ENCODE measurements around the gene PLXNB2.

The PLXNB2 gene

DNA sequence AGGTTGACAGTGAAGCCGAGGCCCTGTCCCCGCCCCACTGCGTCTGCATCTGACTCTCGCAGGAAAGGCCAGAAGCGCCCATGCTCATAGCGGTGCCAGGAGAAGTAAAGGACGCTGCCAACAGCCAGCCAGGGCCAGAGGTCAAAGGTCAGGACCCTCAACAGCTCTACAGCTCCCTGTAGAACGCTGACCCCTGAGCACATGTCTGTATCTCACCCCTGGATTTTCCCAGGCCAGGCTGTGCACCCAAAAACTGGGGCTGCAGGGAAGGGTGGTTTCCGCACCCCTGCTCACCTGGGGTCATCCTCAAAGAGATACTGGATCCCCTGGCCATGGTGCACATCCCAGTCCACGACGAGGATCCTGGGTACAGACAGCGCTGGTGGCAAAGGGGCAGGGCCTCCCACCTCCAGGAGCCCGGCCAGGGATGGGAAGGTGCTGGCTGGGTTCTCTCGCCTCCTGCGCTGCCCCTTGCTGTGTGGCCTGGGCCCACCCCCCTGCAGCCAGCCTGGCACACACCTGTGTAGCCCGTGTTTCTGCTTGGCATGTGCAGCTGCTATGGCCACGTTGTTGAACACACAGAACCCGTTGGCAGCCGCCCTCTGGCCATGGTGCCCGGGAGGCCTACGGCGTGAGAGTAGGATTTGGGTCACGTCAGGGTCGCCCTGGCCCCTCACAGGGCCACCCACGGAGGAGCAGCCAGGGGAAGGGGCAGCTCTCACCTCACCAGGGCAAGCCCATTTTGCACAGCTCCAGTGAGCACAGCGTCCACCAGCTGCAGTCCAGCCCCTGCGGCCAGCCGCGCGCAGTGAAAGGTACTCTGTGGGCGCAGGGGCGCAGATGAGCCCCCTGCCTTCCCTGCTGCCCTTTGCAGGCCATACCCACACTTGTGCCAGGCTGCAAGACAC, 57.9 kb downstream of the PLXNB2 start:
- DNase-seq = no peak

DNA sequence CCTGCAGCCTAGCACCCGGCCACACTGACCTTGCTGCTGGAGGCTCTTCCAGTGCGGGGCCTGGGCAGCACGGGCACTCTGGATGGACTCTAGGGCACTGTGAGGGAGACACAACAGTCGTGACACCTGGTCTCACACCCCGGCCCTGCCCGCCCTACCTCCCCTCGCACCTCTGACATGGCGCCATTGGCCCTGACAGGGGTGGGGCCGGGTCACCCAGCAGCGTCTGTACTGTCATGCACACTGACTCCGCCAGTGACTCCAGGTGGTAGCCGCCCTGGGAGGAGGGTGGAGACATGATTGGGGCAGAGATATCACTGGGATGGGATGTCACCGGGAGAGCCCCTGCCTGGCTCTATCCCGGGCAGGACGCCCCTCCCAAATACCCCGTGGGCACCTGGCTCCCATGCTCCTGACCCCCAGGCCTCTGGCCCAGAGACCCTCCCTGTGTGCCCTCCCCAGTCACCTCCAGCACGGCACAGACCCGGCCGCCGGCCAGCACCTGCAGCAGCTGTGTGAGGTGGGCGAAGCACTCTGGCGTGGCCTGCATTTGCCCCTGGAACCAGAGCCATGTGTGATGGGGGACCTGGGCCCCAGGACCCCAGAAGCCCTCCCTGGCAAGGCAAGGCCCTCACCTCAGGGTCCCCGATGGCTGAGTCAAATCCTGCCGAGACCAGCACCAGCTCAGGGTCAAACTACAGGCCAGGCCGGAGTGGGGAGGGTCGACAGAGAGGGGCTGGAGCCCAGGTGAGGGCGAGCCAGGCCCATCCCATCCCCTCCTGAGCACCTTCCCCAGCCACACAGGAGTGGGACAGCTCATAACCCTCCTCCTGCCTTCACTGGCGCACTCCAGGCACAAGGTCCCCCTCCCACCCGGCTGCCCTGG, 59.0 kb downstream of the PLXNB2 start:
- DNase-seq = no peak

DNA sequence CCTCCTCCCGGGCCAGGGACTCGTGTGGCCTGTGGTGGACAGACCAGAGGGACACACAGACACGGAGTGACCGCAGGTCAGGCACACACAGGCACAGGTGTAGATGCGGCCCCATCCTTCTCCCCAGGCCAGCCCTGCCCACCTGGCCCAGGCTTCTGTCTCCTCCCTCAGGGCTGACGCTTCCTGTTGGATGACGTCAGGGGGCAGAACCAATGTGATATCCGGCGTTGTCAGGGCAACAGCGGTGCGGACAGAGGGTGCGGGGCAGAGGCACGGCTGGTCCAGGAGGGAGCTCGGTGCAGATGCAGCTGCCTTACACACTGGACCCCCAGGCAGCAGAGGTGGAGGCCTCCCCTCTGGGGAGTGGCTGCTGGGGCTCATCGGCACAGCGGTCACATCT, 59.7 kb downstream of the PLXNB2 start:
- no peak for DNase-seq

DNA sequence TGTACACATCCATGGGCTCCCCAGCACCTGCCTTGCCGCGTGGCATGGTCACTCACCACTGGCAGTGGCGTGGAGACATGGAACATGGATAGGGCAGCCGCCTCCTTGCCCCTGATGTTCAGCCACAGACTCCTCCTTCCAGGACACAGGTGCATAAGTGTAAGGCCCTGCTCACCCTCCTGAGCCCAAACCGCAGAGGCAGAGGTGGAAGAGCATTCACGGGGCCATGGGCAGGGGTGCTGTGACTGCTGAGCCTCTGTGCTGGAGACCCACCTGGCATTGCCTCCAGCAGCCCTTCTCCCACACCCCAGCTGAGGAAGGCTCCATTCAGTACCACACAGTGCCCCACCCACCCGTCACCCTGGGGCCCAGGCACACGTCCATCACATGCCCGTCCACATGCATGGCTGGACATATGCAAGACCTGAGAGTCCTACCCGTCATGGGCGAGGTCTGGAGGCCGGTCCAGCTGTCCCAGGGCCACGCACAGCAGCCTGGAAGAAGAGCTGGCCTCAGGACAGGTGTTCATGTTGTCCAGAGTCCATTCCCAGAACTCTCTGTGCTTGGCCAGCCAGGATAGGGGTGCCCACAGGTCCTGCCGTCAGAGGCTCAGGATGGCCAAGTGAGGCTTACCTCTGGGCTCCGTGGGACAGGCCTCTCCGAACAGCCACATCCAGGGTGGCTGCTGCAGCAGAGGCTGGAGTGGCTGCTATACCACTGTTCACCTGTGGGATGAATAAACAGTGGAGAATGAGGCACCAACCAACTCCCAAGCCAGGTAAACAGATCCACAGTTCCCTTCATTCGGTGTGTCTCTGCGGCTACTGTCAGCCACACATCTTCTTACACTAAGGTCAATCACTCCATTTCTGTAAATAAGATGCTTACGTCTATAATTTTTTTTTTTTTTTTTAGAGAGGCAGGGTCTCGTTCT, 60.9 kb downstream of the PLXNB2 start:
- DNase-seq = no peak

DNA sequence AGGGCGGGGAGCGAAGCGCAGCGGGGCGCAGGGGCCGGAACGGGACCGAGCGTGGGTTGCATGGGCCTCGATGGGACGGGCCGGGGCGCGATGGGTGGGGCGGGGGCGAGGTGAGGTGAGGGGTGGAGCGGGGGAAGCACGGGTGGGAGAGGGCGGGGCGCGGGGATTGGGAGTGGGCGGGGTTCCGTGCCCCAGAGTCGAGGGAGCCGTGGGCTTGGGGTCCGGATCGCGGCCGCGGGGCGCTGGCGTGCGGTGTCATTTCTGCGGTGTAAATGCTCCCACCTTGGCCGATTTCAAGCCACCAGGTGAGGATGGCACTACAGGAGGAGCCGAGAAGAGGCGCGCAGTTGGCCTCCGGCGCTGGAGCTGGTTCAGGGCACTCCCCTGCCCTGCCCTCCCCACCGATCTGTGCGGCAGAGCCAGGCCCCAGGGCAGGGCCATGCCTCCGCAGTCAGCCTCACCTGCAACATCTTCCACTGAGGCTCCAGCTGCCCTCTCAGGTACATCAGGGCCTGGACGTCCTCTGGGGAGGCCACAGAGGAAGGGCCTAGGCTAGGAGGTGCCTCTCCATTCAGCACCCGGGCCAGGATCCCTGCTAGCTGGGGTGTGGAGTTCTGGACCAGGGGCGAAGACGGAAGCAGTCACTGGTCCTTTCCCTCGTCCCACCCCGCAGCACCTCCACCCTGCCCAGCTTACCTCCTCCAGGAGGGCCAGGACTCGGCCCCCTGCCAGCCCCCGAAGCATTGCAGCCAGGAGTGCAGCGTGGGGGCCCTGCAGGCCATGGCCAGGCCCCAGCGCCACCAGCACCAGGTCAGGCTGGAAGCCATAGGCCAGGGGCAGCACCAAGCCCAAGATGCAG, 62.0 kb downstream of the PLXNB2 start:
- no peak for DNase-seq

DNA sequence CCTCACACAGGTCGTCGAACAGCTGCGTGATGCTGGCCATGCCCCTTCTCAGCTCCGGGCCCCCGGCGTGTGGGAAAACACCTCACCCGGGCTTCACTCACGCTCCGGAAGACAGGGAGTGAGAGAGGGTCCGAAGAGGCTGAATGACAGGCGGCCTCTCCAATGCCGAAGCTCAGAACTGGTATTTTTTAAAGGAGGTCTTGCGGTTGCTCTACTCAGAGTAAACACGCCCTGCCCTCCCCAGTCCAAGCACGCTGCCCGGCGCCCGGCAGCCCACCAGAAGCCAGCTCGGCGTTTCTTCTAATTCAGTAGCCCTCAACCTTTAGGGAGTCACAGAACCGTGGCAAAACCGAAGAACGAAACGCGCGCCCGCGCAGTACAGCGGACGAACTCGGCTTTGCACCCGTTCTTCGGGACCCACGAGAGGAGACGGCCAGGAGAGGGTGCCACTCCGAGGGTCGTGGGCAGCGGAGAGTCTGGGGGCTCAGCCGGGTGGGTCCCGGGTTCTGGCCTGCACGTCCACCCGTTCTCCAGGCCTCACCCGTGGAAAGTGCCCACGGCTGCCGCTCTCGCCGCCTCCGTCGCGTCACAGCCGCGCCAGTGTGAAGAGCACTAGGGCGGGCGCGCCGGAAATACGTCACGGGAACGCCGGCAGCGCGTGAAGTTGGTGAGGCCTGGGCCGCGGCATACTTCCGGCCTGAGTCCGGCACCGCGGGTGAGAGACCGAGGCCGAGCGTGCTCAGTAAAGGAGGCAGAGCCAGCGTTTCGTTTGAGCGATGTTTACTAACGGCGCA, 62.8 kb downstream of the PLXNB2 start, which contains the start of gene TUBGCP6:
TUBGCP6 (minus strand) TSS at position 604 of the 794 bp plus-strand sequence; CDS start at position 40, 564 bp downstream.
- peak; percentile 54 for DNase-seq

DNA sequence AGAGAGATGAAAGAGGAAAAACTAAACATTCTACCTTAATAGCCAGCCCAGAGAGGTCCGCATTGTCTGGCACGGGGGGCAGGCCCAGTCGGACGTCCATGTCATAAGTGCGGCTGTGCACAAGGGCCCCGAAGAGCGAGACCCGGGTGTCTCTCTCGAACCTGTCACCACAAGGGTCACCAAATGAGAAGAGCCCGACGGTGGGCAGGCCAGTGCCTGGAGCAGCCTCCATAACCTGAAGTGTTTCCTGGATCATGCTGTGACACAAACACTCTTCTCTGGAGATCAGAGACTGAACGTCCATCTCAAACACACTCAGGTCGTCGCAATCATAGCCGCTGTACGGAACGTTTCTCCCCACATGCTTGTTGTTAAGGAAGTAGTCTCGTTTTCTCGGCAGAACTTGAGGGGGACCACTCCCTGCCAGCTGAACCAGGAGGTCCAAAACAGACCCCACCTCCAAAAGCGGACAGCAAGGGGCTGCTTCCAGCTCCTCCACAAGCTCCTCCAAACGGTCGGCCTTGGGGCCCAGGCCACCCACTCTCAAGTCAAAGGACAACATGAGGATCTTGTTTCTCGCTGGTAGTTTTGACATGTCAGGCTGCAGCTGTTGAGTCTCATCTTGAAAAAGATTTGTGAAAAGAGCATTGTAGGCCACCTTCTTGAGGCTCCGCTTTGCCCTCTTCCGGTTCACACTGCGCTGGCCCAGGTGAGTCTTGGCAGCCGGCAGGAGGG, 63.6 kb downstream of the PLXNB2 start:
- no peak for DNase-seq

DNA sequence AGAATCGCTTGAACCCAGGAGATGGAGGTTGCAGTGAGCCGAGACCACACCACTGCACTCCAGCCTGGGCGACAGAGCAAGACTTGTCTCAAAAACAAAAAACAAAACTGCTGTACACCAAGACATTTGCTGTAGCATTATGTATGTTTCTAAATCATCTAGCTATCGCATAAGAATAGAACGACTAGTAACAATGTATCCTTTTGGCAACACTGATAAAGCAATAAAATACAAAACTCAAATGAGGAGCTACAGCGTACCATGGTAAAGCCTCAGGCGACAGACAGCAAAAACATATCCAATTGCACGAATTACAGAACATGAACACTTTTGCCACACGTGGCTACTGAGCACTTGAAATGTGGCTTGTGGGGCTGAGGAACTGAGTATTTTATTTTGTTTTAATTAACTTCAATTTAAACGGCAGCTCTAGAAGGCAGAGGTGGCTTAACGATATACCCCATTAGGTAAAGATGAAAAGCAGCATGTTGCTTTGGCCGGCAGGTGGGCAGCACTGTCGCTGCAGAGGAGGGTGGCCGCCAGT, 65.0 kb downstream of the PLXNB2 start:
- no peak for DNase-seq

DNA sequence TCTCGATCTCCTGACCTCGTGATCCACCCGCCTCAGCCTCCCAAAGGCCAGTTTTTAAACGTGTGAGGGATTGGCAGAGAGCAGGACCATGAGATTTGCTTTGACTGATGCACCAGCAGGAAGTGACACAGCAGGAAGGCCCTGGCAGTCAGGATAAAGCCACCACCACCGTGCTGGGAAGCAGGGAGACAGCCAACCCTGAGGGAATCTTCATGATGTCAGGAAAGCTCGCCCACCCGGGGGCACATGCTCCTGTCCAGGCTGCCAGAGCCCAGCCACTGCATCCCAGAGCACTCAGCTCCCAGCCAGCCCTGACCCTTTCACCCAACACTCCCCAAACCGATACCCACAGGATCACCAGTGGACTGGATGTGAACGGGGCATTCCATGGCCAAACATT, 68.7 kb downstream of the PLXNB2 start:
- DNase-seq = no peak

DNA sequence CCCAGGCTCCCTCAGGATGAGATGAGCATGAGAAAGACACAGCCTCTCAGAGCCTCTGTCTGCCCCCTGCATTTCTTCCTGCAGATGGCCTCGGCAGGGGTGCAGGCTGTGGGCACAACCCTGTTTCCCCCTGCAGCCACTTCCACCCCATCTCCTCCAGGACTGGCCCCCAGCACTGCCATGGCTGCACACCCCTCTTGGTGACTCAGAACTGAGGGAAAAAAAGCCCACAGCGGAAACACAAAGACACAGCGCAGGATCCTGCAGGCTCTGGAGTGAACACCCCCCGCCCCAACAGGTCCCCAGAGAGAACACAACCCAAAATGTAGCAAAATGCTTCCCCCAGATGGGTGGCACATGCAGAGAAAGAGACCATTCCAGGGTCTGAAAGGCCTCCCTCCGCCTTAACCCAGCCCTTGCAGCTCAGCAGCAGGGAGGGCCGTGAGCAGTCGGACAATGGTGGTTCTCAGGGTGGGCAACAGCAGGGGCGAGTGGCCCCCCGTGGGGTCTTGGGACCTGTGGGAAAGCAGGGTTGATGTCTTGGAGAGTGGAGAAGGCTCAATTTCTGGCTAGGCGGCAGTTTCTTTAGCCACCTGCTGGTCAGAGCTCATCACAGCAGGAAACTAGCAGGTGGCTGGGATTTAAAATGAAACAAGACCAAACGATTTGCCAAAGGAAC, 70.6 kb downstream of the PLXNB2 start:
- DNase-seq = peak; percentile 3

DNA sequence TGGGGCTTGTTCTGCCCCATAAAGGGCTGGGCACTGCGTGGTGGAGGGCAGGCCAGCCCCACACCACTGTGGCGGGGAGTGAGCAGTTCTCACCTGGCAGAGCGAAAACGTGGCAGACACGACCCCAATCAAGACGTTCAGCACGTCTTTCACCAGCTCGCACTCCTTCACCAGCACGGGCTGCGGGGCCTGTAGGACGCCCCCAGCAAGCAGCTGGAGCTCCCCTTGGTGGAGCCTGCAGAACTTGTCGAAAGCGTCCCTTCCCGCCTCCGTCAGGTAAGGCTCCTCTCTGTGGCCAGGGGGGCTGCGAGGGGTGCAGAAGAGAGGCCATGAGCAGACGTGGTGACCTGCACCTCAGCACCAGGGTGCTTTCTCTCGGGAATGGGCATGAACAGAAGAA, 74.2 kb downstream of the PLXNB2 start:
- no peak for DNase-seq

DNA sequence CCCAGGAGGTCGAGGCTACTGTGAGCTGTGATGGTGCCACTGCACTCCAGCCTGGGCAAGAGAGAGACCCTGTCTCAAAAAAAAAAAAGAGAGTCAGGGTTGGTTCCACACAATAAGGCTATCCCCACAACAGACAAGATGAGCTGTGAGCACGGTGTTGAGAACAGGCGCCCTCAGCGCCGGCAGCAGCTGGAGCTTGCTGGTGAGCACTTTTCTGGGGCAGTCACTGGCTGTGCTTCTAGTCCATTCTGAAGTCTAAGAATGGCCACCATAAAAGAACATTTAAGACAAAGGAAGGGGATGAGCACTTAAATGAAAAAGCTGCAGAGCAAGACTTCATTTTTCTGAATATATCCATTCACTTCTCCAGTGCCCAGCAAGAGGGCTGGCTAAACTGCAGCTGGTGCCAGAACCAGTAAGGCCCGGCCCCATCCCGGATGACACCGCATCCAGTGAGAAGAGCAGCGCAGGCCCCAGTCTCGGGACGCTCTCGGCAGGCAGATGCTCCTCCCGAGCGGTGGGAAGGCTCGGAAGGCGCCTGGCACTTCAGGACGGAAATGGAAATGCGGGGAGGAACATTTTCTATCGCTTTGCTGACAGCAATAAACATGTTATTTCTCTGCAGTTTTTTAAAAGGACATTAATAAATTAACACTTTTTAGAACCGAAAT, 74.8 kb downstream of the PLXNB2 start:
- no peak for DNase-seq

DNA sequence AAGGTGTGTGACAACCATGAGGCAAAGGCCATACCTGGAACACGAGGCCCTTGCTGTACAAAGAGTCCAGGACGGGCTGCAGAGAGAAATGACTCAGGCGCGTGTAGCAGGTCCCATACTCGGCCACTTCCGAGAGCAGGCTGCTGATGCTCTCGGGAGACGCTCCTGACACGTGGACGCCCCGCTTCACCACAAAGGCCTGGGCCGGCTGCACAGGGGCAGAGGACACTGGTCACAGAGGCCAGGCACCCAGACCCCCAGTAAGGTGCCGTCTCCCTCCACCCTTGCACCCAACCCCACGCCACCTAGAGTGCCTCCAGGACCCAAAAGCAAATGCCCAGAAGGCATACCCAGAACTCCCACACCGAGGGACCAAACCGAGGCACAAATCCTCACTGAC, 78.1 kb downstream of the PLXNB2 start:
- DNase-seq = no peak

DNA sequence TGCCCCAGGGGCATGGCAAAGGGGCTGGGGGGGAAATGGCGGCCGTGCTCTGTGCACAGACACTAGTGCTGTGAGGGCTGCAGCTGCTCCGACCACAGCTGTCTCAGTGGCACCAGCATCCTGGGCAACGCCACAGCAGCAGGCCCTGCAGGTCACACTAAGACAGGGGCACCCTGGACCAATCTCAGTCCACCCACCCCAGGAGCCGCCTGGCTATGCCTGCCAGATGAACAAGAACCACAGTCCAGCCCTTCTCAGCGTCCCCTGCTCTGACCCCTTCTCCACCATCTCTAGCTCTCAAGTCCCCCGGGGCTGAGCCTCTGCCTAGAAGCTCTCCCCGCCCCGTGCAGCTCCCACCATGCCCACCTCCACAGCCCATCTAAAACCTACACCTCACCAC, 79.1 kb downstream of the PLXNB2 start:
- DNase-seq = no peak

DNA sequence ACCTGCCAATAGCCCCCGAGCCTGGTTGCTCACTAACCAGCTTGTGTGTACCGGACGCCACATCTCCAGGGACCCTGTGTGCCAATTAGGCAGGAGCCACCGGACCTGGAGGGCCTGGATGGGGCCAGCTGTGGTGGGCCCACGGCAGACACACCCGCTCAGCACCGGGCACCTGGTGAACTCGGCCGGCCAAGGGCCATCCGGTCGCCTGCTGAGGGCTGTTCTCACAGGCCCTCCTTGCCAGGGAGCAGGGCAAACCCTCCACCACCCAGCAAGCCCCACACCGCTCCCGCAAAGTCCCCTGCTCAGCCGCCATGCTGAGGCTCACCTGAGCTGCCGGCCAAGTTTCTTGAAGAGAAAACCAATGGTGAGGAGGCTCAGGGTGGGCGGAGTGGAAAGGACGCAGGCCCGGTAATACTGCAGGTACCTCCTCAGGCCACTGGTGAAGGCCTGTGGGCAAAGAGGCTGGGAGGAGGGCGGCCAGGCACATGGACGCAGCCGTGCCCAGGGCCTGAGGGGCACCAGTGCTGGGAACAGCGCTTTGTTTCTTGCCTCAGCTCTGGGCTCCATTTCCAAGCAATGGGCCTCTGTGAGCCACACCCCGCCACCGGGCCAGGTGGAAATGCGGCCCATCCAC, 79.7 kb downstream of the PLXNB2 start:
- no peak for DNase-seq

DNA sequence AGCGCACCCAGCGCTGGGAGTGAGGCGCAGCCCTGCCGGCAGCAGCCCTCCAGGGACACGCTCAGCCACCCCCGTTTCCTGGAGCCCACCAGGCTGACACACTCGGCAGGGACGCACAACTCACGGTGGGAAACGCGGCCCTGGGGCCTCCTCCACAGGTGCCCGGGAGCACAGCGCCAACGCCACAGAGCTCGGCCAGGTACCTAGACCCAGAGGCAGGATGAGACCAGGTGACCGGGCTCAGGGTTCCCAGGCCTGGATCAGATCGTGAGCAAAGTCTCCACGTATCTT, 80.6 kb downstream of the PLXNB2 start:
- no peak for DNase-seq

DNA sequence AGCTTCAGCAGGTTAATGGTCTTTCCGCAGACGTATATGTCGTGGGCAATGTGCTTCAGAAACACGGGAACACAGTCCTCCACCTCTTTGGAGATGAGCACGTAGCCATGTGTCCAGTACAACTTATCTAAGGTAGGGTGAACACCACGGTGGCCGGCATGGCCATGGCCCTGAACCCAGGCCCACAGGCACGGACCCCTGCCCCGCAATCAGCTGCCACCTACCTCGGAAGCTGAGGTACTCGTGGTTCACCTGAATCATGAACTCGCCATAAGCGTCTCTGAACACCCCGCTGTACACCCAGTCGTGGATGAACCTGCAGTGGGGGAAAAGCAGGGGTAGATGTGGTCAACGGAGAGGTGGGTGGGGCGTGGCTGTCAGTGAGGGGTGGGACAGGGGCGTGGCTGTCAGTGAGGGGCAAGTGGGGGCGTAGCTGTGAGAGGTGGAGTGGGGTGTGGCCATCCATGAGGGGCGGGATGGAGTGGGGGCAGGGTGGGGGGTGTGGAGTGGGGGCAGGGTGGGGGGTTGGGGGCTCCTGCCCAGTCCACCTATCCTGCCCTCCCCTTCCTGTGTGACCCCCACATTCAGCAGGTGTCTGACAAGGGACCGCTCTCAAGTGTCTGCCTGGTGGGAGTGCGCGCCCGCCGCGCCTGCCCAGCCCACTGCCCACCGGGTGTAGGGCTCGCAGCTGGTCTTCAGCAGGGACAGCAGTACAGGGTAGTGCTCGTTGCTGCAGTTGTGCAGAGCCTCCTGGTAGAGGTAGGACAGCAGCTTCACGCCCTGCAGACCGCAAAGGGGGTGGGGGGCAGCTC, 81.2 kb downstream of the PLXNB2 start:
- DNase-seq = no peak
